HFFc6 (cell line): Measurements from ENCODE around the gene NUAK1. TPM values are rescaled to one million over a fixed set of nuclear protein-coding genes. Genes with fewer than 3 reads are reported as not detected.

Experiments
- DNase-seq: peaks from one replicate; pipeline ENCODE4 v3.0.0-alpha.2; 2018
- H3K27ac Mint-ChIP-seq: 2 replicates; pipeline ENCODE4 v1.8.0; 2020; ENCODE audit warnings: mild to moderate bottlenecking, mixed read lengths
- H3K27me3 Mint-ChIP-seq: 2 replicates; pipeline ENCODE4 v1.8.0; 2021; ENCODE audit warnings: mild to moderate bottlenecking, moderate library complexity, mixed read lengths; ENCODE audit not compliant: insufficient read depth
- H3K36me3 Mint-ChIP-seq: 2 replicates; pipeline ENCODE4 v1.8.0; 2021; ENCODE audit warnings: low read depth, mixed read lengths
- H3K4me1 Mint-ChIP-seq: 2 replicates; pipeline ENCODE4 v1.8.0; 2020; ENCODE audit warnings: low read depth, mixed read lengths
- H3K4me3 Mint-ChIP-seq: 2 replicates; pipeline ENCODE4 v1.8.0; 2020; ENCODE audit warnings: mild to moderate bottlenecking, moderate library complexity, mixed read lengths
- H3K9me3 Mint-ChIP-seq: 2 replicates; pipeline ENCODE4 v1.8.0; 2020; ENCODE audit warnings: mild to moderate bottlenecking, mixed read lengths
- CTCF ChIP-seq: fragments of 200-600 bp; sonication (generic); IDR thresholded peaks from 2 replicates; pipeline ENCODE4 v1.5.0; 2021; ENCODE audit warnings: antibody characterized with exemption, mild to moderate bottlenecking
- long read RNA-seq: library from polyadenylated mRNA; unstranded; transcript quantifications from one replicate; pipeline ENCODE4 v2.0.0, GENCODE V29; 2019
- total RNA-seq, 6 experiments: library from RNA; stranded (reverse); fragmentation: NEBNext Ultra II Directional; extraction: Animal tissue kit (Norgen Biotek cat#: 25700); gene quantifications; 2 replicates in 1 of 6; 3 replicates in 5 of 6; pipeline ENCODE4 v1.2.3, GENCODE V29; 2021

Gene NUAK1
- total RNA-seq, result 10 to 100 TPM; 11.0 to 37.3 (median 14.1) TPM
- long read RNA-seq, full-length matches to known transcripts, result 3 of 12 reads
- long read RNA-seq, partial matches to known transcripts, result 0 of 12 reads
- long read RNA-seq, other reads (novel, unspliced or antisense), result 9 of 12 reads

DNA sequence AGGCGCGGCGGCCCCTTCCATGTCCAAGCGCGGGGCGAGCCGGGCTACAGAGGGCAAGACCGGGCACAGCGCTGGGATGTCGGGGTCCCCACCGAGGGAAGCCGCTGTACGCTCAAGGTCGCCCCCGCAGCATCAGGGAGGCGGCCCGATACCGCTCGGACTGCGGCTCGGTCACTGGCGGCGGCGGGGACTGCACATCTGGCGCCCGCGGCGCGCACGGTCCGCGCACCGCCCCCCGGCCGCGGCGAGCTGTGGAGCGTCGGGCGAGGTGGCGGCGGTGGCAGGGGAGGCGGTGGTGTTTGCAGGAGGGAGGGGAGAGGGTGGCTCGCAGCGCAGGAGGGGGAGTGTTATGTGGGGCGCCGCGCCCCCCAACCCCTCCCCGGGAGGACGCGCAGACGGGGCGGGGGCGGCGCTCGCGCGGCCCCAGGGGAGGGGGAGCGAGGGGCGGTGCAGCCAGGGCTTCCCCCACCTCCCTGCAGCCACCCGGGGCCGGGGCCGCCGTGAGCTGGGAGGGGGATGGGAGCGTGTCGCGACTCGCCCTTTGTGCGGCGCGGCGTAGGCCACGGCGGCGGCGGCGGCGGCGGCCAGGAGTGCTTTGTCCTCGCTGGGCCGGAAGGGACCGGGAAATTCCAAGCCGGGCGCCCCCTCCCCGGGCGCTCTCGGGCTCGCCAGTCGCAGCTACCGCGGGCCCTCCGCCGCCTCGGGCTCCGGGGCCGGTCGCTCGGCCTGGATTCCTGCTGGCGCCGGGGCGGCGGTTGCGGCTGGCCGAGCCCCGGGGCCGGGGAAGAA, at the start of gene NUAK1:
TSS of gene NUAK1 (minus strand) at position 322 of the 789 bp plus-strand sequence. CDS start at position 21, 301 bp downstream.
- H3K9me3 Mint-ChIP-seq, result no peaks in the 10 kb centered on the region
- H3K36me3 Mint-ChIP-seq, result peaks cover 20% of the 10 kb centered on the region
- H3K27me3 Mint-ChIP-seq, result no peaks in the 10 kb centered on the region; the same call in 1 of the 2 replicates
- 0 out of 2 replicates have a peak, but pooled peaks have one; percentile 9 for TF ChIP-seq CTCF
- peak within 1 kb of the TSS; percentile 97 for H3K4me3 Mint-ChIP-seq
- DNase-seq, result peak; percentile 38
- peak within 1 kb of the TSS; percentile 92 for H3K27ac Mint-ChIP-seq
- H3K4me1 Mint-ChIP-seq, result peaks cover 74% of the 10 kb centered on the region

DNA sequence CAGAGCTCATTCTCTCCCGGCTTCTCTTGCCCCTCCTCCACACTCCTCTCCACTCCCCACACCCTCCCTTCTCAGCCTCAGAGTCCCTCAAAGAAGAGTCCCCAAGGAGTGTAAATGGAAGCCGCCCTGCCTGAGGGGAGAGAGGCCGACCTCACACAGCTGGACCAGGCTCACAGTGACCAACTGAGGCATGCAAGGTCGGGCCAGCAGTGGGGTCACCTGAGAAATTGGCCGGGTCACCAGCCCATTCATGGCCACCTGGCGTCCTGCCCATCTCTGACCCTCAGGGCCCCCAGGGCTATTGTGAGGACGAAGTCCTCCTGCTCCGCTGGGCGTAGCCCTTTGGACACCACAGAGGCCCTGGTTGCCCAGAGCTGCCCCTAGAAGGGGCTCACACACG, 49.5 kb upstream of the NUAK1 start:
- DNase-seq, result no peak
- no peak overlapping the region for H3K4me3 Mint-ChIP-seq
- H3K36me3 Mint-ChIP-seq, result no peaks in the 10 kb centered on the region
- no peaks in the 10 kb centered on the region for H3K9me3 Mint-ChIP-seq
- peaks cover 11% of the 10 kb centered on the region for H3K27me3 Mint-ChIP-seq
- no peak for TF ChIP-seq CTCF
- H3K27ac Mint-ChIP-seq, result no peak overlapping the region
- H3K4me1 Mint-ChIP-seq, result peaks cover 7% of the 10 kb centered on the region; the same call in 1 of the 2 replicates

DNA sequence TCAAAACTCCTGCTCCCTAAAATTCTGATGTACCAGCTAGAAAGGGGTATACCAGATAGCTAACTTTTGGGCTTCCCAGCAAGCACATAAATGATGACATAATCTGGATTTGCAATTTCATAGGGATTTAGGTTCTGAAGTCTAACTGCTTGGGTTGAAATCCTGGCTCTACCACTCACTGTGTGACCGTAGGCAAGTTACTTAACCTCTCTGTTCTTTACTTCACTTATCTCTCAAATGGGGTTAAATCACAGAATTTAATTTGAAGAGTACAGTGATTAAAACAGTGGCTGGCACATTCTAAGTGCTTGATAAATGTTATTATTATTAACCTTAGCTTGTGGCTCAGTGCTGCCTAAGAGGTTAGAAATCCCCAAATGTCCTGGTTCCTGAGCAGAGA, 49.1 kb upstream of the NUAK1 start:
- Mint-ChIP-seq H3K9me3 (no peaks in the 10 kb centered on the region), H3K27ac (no peak overlapping the region), H3K36me3 (no peaks in the 10 kb centered on the region), H3K4me1 (0 out of 2 replicates have a peak, but pooled peaks cover 3% of the 10 kb centered on the region), H3K27me3 (peaks cover 11% of the 10 kb centered on the region), H3K4me3 (no peak overlapping the region)
- no peak for DNase-seq
- no peak for TF ChIP-seq CTCF

DNA sequence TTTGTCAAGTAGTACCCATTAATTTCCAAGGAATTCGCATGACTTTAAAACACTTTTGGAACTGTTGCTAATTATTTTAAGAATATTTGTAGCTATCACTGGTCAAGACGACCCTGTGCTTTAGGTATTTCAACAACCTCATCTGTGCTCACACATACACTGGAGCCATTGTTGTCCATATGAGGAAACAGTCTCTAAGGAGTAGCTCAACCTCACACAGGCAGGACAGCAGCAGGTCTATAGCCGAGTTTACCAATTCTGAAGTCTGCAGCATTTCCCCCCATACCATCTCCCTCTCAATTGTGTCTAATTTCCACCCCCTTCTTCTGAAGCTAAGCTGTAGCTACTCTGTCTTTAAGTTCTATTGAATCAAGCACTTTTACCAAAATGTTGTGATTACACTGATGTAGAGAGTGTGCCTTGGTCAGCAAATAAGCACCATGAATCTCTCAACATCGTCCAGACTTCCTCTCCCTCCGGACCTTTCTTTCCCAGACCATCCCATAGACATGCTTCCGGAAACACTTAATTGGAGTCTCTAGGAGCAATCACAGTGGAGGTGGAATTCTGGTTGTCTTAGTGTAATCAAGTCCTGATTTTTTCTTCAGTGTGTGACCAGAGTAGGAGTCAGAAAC, 48.5 kb upstream of the NUAK1 start:
- Mint-ChIP-seq H3K27ac (no peak overlapping the region), H3K4me1 (no peaks in the 10 kb centered on the region), H3K27me3 (peaks cover 11% of the 10 kb centered on the region), H3K36me3 (no peaks in the 10 kb centered on the region), H3K9me3 (no peaks in the 10 kb centered on the region), H3K4me3 (no peak overlapping the region)
- DNase-seq, result no peak
- no peak for TF ChIP-seq CTCF

DNA sequence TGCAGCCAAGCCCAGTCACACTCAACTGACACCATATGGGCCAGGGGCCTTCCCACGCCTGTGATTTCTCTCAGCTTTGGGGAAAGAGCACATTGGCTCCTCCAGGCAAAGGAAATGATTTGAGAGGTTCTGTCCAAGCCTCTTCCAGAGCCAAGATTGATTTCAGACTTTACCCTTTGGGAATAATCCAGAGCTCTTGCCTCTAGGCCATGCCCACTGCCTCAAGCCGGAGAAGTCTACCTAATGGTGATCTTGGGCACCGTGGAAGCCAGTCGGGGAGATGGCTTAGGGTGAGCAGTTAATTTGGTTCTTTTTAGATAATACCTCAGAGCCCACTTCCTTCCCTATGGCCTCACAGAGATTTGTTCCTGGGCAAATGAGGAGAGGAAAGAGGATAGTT, 45.0 kb upstream of the NUAK1 start:
- DNase-seq, result no peak

More for the DNA sequence above, 45.0 kb upstream of the NUAK1 start:
- no peaks in the 10 kb centered on the region for H3K9me3 Mint-ChIP-seq
- H3K4me1 Mint-ChIP-seq, result peaks cover 7% of the 10 kb centered on the region
- no peaks in the 10 kb centered on the region for H3K36me3 Mint-ChIP-seq
- no peak for TF ChIP-seq CTCF
- peaks cover 13% of the 10 kb centered on the region for H3K27me3 Mint-ChIP-seq
- no peak overlapping the region for H3K4me3 Mint-ChIP-seq
- no peak overlapping the region for H3K27ac Mint-ChIP-seq
